GM19023 (cell line): Measurements from ENCODE around the gene CWC27.

Experiments
- ATAC-seq: cut with Tn5 transposase; IDR thresholded peaks from one replicate; pipeline ENCODE4 v1.9.1; 2021; ENCODE audit warnings: mild to moderate bottlenecking, moderate library complexity; ENCODE audit not compliant: unreplicated experiment

Gene CWC27, protein sequence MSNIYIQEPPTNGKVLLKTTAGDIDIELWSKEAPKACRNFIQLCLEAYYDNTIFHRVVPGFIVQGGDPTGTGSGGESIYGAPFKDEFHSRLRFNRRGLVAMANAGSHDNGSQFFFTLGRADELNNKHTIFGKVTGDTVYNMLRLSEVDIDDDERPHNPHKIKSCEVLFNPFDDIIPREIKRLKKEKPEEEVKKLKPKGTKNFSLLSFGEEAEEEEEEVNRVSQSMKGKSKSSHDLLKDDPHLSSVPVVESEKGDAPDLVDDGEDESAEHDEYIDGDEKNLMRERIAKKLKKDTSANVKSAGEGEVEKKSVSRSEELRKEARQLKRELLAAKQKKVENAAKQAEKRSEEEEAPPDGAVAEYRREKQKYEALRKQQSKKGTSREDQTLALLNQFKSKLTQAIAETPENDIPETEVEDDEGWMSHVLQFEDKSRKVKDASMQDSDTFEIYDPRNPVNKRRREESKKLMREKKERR

DNA sequence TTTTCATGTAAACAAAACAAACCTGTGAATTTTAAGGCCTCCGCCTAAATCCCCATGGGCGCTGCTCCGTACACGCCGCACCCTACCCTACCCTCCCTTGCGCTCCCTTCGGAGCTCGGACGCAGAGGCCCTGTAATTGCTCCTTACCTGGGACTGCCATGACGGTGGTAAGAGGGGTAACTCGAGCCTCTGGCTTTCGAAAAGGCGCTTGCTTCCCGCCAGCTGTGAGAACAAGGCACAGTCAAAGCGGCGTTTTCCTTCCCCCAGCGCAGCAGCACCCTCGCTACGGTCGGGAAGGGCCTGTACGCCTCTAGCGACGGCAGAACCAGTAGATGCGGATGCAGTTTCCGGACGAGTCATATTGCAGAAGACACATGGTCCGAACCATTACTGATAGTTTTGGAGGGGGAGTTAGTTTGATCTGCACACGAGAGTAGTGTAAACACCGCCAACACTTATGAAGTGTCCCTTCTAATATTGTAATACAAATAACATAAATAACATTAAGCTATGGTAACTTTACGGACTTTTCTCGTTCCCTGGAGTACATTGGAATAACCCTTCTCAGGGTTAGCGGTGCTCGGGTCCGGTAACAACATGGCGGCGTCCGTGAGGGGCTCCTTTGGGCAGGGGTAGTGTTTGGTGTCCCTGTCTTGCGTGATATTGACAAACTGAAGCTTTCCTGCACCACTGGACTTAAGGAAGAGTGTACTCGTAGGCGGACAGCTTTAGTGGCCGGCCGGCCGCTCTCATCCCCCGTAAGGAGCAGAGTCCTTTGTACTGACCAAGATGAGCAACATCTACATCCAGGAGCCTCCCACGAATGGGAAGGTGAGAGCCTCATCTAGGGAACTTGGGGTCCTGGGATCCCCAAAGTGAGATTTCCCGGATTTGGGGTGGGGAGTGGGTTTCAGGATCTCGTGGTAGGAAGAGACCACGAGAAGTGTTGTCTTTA, at the start of gene CWC27, which contains the start of gene SREK1IP1:
Gene CWC27, plus strand, starts transcription at position 573 of the 955 bp plus-strand sequence. Its CDS starts 217 bp downstream, at position 790.
Gene SREK1IP1, minus strand, starts transcription at position 334 of the 955 bp plus-strand sequence. Its CDS starts 174 bp downstream, at position 160.
- peak; percentile 99 for ATAC-seq

DNA sequence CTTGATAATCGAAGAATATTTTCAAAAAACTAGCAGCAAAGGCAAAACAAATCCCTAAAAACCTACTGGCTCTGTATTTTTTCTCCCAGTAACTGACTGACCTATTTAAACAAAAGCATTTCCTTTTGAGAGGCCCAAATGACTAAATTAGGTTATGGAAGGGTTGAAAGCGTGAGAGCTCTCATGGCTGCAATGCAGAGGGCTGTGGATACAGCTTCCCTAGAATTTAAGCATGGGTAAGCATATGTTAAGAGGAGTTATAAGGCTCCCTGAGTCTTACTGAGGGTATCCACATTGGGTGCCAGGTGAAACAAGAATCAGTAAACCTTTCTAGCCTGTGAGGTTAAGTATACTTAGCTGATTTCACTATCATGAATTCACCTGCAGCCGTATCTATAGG, 46.1 kb upstream of the CWC27 start:
- ATAC-seq = no peak

DNA sequence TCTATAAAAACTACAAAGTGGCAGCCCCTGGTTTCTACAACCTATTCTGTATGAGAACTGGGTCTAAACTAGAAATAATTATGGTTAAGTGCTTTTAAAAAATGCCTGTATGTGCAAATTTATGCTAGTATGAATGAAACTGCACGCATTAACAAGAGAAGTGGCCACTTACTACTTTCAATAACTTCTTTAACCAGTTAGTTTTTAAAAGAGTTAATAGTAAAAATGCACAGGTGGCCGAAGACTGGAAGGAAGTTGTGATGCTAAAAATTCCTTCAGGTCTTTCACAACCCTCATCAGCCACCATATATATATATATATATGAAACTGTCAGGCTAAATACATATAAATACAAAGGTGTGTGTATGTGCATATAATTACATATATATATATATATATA, 41.6 kb upstream of the CWC27 start:
- ATAC-seq = no peak

DNA sequence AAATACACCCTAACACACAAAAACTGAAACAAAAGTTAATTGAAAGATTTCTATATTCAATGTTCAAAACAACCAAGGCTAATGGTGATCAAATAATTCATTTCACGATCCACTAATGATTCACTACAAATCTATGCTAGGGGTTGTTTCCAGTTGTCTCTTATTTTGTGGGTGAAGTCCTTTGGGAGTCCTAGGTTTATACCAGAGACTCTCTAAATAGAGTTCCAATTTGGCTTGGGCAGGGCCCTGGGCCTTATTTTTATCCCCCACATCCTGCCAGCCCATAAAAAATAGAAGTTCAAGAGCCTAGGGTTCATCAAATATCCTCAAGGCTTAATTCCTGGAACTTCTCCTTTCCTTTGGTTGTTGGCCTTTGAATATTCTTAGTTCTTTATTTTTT, 26.3 kb upstream of the CWC27 start:
- ATAC-seq = no peak

DNA sequence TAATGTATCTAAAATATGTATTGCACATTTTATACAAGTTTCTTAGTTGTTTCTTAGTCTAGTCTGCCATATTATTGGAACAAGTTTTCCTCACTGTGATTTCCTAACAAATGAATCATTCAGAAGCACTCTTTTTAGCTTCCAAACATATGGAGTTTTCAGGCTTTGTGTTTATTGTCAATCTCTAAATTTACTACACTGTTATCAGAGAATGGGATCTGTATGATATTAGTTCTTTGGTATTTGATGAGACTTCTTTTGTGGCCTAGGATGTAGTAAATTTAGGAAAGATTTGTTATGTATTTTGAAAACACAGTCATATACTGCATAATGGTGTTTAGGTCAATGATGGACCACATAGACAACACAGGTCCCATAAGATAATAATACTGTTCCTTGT, 25.9 kb upstream of the CWC27 start:
- no peak for ATAC-seq

DNA sequence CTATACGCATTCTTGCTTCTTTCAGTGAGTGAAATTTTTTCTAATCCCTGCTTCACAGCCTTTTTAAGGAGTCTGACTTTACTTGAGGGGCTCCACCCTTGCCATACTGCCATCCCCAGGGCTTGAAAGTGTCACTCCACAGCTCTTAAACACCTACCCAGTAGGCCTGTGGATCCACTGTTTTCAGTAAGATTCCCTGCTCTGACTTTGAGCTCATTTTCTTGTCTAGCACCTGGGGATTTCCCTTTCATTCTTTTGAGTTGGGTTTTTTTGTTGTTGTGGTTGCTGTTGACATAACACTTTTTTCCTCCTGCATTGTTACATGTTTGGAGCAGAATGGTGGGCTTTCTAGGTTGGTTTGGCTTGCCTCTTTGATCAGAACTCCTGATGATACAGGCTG, 23.8 kb upstream of the CWC27 start:
- no peak for ATAC-seq

DNA sequence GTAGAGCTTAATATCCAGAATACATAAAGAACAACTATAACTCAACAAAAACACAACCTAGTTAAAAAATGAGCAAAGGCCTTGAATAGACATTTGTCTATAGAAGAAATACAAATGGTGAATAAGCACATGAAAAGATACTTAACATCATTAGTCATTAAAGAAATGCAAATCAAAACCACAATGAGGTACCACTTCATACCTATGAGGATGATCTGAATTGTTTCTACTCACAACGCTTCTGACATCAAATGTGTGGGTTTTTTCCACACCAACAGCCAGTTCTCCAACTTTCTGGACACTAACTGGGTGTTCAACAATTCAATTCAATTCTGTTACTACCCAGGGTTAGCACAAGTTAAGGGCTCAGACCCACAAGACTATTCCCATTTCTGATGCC, 22.3 kb upstream of the CWC27 start:
- no peak for ATAC-seq

DNA sequence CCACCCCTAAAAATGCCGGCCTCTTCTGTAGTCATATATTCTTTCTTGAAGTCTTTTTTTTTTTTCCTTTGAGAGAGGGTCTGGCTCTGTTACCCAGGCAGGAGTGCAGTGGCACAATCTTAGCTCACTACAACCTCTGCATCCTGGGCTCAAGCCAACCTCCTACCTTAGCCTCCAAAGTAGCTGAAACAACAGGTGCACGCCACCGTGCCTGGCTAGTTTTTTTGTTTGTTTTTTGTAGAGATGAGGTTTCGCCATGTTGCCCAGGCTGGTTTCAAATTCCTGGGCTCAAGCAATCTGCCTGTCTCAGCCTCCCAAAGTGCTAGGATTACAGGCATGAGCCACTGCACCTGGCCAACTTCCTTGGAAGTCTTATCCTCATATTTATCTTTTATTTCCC, 19.3 kb upstream of the CWC27 start:
- ATAC-seq = no peak

DNA sequence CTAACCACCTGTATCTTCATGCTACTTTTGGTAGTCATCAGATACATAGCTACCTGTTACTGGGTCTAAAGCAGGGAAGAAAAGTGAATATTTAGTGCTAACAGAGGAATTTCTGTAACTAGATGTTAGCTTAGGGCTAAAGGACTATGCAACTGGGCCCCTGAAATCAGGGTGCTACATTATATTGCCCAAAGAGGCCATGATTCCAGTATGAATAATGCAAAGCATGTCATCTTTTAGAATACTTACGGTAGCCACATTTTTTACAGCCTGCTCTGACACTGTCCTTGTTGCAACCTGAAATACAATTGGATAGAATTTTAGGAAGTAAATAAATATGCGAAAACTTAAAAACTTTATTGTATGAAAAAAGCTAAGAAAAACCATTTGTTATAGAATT, 14.7 kb upstream of the CWC27 start:
- ATAC-seq = no peak

DNA sequence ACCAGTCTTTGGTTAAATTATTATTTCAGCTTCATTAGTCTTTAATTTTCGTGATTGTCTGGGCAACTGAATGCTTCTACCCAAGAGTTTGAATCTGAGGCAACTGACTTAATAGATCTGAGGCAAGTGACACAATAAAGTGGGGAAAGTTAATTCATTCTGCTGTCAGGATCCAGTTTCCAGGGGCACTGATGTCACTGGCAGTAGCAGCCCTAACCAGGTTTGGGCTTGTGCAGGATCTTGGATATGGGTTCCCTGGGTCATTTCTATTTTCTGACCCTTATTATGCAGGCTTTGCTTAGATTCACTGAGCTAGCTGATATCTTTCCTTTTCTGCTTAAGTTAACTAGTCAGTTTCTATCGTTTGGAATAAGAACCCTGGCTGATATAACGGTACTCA, 9.8 kb upstream of the CWC27 start:
- no peak for ATAC-seq

DNA sequence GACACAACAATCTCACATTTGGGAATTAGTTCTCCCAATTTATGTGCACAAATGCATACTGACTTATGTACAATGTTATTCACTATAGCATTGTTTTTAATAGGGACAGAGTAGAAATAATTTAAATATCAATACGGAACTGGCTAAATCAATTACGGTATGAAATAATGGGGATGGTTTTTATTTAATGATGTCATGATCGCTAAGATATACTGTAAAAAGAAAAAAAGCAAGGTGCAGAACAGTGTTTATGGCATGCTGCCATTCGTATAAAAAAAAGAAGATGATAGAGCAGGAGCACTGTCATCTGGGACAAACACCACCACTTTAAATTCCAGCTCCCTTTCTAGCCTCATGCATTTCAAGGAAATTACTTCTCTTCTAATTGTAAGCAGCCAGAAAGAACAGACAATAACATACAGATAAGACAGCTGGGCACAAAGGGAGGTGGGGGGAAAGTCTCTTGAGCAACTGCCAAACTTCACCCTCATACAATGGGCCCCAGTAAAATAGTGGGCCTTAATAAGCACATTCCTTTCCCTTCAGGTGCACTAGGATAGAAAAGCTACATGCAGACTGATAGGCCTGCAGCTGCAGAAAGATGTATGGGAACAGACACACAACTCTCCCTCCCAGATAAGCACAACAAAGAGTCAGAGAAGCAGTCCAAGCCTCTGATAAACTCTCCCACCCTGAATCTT, 8.6 kb upstream of the CWC27 start:
- ATAC-seq = no peak

DNA sequence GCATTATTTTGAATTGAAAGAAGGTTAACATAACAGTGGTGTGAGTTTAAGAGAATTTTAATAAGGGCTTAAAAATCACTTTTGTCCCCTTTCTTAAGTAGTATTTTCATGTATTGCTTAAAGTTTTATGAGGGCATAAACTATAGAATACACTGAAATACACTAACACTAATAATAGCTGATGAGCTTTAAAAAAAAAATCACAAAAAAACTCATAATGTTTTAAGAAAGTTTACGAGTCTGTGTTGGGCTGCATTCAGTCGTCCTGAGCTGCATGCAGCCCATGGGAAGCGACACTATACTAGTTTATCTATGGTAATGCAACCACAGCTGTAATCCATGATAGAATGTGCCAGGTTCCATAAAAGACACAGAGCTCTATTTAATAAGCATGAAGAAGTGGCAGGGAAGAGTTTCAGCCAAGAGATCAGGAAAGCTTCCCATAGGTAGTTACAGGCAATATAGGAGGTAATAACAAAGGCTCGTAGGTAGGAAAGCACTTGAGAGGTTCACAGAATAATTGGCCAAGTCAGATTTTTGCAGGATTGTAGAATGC, 4.7 kb upstream of the CWC27 start:
- ATAC-seq = no peak

DNA sequence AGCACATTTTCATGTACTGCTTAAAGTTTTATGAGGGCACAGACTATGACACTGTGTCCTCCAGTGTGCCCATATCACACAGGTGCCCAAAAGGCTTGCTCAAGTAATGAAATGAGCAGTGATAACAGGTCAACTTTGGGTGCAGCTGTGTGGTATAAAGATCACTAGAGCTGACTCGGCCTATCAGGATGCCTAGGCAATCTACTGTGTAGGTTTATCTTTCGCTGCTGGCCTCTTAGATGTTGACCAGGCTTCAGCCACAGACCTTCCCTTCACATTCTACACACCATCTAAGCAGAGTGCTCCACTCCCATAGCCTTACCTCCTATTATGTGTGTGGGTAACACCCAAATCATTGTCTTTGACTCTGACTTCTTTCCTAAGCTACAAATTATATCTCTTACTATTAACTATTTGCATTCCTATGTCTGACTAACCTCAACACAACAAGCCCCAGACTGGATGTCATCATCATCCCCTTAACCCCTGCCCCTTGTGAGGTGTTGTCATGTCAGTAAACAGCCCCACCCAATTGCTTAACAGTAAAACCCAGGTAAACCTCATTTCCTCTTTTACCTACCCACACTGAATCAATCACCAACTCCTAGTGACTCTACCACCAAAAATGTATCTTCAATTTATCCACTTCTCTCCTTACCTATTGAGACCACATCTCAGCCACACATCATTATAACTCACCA, 2.8 kb upstream of the CWC27 start:
- no peak for ATAC-seq

DNA sequence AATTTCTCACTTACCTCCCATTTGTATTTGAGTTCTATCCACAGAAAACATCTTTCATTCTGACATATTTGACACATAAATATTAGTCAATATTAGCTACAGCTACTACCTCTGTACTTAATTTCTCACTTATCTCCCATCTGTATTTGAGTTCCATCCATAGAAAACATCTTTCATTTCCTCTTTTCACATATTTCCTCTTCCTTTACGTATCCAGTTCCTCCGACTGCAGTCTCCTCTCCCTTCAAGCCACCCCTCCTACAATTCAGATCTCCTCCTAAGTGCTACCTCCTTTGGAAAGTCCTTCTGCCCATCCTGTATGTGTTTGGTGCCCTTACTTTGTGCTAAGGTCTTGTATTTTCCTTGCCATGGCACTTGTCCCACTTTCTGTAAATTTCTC, 1.8 kb upstream of the CWC27 start:
- no peak for ATAC-seq

DNA sequence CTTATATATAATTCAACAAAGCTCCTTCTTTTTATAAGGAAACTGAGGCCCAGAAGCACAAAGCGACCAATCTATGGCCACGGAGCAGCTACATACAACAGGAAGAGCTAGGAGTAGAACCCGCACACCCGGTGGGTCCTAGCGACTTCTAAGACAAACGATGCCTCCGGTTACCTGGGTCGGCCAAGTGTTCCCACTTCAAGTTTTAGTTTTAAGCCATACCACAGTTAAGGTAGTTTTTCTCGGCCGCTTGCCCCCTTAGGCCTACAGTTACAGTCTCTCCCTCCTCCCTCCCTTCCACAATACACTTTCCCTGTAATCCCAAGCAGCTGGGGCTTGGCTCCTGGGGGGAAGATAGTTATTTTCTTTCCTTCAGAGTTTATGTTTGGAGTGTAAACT, 772 bp upstream of the CWC27 start:
- peak; percentile 7 for ATAC-seq

DNA sequence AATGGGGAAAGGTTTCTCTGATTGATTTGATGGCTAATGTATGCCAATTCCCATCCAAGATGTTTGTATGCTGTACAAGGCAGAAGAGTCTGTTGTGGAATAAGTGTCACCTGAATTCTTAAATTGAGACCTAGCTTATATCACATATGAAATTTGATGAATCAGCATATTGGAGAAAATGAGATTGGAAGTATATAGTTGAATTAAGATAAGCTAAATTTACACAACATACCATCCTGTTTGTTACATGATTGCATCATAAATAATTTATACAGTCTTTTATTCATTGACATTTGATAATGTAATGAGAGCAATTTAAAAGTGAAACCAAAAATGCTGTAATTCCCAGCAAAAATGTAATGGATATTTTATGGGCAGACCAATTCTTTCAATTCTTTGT, 1.1 kb downstream of the CWC27 start:
- ATAC-seq = no peak

DNA sequence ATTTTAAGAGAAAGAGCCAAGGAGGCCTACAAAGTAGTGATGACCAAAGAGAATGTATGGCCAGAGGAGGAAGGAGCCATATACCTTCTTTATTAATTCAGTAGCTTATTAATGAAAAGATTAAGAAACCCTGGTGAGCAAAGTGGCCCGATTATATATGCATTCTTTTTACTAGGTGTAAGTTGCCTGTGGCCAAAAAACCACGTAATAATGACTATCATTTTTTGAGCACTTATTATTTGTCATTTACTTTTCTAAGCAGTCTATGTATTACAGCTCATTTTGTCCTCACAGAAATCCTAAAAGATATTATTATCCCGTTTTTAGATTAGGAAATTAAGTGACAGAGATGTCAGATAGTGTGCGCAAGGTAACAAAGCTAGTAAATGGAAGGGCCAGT, 3.0 kb downstream of the CWC27 start:
- ATAC-seq = no peak

DNA sequence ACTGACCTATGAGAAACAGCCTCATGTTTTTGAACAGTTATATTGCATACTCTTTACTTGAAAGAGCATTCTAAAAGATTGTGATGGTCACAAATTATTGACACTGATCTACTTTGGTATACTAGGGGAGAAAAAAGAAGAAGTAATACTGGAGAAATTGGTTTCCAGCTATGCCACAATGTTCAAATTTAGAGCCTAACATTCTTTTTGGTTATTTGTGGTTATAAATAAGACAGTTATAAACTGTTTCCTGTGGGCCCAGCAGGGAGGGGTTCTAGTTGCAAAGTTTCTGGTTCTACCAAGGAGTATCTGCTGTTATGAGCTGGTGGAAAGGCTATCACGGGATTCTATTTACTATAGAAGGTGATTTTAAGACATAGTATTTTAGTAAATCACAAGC, 4.8 kb downstream of the CWC27 start:
- peak; percentile 38 for ATAC-seq

DNA sequence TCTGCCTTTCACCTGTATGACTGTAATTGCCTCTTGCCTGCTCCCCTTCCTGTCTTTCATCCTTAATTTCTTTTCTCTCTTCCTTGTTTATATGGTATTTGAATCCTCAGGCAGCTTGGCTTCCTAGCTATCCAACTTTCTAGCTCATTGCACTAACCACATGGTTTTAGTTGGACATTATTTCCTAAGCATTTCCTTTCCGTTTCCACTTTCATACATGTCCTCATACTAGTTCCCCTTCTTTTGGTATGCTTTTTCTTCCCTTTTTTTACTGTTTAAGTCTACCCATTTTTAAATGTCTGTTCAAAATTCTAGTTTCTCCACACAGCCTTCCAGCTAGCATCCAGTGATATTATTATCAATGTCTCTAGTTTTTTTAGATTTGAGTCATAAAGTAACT, 6.6 kb downstream of the CWC27 start:
- ATAC-seq = no peak

DNA sequence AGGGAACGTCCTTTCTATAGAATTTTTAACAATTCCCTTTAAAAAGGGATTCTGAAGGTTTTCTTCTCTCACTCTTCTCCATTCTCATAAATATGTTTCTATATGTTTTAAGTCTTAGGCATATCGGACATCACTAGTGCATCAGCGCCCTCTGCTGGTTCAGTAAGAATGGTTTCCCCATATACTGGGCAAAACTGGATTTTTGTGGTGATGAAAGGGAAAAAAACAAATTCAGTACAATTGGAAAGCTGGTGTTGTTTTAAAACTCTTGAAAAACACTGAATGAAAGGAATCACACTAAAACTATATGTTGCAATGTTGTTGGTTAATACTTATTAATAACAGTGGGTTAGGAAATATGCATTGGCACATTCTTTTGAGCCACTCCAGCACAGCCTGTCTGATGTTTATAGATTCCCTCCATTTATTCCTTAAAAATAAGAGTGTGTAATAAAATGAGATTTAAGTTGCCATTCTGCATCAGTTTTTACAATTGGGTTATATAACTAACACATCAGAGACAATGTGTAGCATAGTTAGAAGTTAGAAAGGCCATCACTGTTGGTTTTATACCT, 15.8 kb downstream of the CWC27 start:
- peak; percentile 91 for ATAC-seq
